SU-DHL-6 (cell line): ENCODE measurements around the gene EIF3K.

Experiments
- EZH2phosphoT487 ChIP-seq: fragments of 200-600 bp; sonication (generic), shearing (Covaris generic); conservative IDR thresholded peaks from 2 replicates; pipeline ENCODE4 v1.6.1; 2018; ENCODE audit warnings: mild to moderate bottlenecking, antibody characterized with exemption, low read length, moderate library complexity, mixed read lengths
- TF ChIP-seq, protein P1 (sequence below): fragments of 200-600 bp; sonication (generic); IDR thresholded peaks from one replicate; pipeline ENCODE4 v1.5.1; 2017; ENCODE audit warnings: antibody characterized with exemption, mild to moderate bottlenecking, low read length, moderate library complexity; ENCODE audit not compliant: insufficient read depth, poor library complexity, severe bottlenecking

- TF ChIP-seq, protein P1, sequence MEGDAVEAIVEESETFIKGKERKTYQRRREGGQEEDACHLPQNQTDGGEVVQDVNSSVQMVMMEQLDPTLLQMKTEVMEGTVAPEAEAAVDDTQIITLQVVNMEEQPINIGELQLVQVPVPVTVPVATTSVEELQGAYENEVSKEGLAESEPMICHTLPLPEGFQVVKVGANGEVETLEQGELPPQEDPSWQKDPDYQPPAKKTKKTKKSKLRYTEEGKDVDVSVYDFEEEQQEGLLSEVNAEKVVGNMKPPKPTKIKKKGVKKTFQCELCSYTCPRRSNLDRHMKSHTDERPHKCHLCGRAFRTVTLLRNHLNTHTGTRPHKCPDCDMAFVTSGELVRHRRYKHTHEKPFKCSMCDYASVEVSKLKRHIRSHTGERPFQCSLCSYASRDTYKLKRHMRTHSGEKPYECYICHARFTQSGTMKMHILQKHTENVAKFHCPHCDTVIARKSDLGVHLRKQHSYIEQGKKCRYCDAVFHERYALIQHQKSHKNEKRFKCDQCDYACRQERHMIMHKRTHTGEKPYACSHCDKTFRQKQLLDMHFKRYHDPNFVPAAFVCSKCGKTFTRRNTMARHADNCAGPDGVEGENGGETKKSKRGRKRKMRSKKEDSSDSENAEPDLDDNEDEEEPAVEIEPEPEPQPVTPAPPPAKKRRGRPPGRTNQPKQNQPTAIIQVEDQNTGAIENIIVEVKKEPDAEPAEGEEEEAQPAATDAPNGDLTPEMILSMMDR = no peak
- no peak for TF ChIP-seq EZH2phosphoT487
Measured at GRCh38 chr19:38617283-38617763, 1.7 kb upstream of the EIF3K start.
